Keratinocyte (primary cell): ENCODE measurements around the gene FMNL3. TPM values are rescaled to one million over a fixed set of nuclear protein-coding genes. Genes with fewer than 3 reads are reported as not detected.

Experiments
- DNase-seq: peaks from one replicate; pipeline ENCODE4 v3.0.0-alpha.2; 2011; ENCODE audit warnings: low read depth, missing footprints, low spot score
- FAIRE-seq: peaks from 2 replicates; lab custom pipeline; 2011; peaks lifted over from hg19 to GRCh38; lab: Jason Lieb, UNC
- H2AFZ ChIP-seq: 2 replicates; pipeline ENCODE4 v1.6.0; 2012; ENCODE audit warnings: low read length, control low read depth, inconsistent platforms; ENCODE audit not compliant: control insufficient read depth
- H3K27ac ChIP-seq: 2 replicates; pipeline ENCODE4 v1.5.1; 2011; ENCODE audit warnings: low read length; ENCODE audit not compliant: control insufficient read depth, insufficient read depth
- H3K27me3 ChIP-seq: 3 replicates; pipeline ENCODE4 v1.6.0; 2011; ENCODE audit warnings: low read length; ENCODE audit not compliant: control insufficient read depth, insufficient read depth; ENCODE audit errors: extremely low read depth
- H3K36me3 ChIP-seq, 2 experiments: 2 replicates in 1 of 2; 3 replicates in 1 of 2; pipeline ENCODE4 v1.5.1; 2011; ENCODE audit warnings: low read length in 2 of 2, mild to moderate bottlenecking in 1 of 2; ENCODE audit not compliant: control insufficient read depth in 2 of 2, insufficient read depth in 2 of 2; ENCODE audit errors: extremely low read depth in 1 of 2
- H3K4me1 ChIP-seq: 3 replicates; pipeline ENCODE4 v1.5.1; 2011; ENCODE audit warnings: low read length; ENCODE audit not compliant: control insufficient read depth, insufficient read depth; ENCODE audit errors: extremely low read depth
- H3K4me2 ChIP-seq: 3 replicates; pipeline ENCODE4 v1.6.0; 2011; ENCODE audit warnings: low read depth, low read length; ENCODE audit not compliant: control insufficient read depth, insufficient read depth; ENCODE audit errors: extremely low read depth
- H3K4me3 ChIP-seq, 3 experiments: fragments of 200-600 bp in 1 of 3; sonication (generic) in 1 of 3; 2 replicates in 2 of 3; 3 replicates in 1 of 3; pipeline ENCODE4 v1.5.1; 2011 to 2016; ENCODE audit warnings: low read length in 3 of 3, mild to moderate bottlenecking in 3 of 3, control low read depth in 2 of 3, inconsistent platforms in 1 of 3, low read depth in 1 of 3, mixed read lengths in 1 of 3, mixed run types in 1 of 3, moderate library complexity in 1 of 3; ENCODE audit not compliant: control insufficient read depth in 2 of 3, insufficient read depth in 2 of 3; ENCODE audit errors: extremely low read depth in 1 of 3
- H3K79me2 ChIP-seq: 2 replicates; pipeline ENCODE4 v1.6.0; 2012; ENCODE audit warnings: low read length; ENCODE audit not compliant: control insufficient read depth, insufficient read depth
- H3K9ac ChIP-seq: 3 replicates; pipeline ENCODE4 v1.6.0; 2011; ENCODE audit warnings: low read length; ENCODE audit not compliant: control insufficient read depth, insufficient read depth; ENCODE audit errors: extremely low read depth
- H3K9me1 ChIP-seq: 3 replicates; pipeline ENCODE4 v1.6.0; 2011; ENCODE audit warnings: low read length; ENCODE audit not compliant: control insufficient read depth, insufficient read depth; ENCODE audit errors: extremely low read depth
- H3K9me3 ChIP-seq: 2 replicates; pipeline ENCODE4 v1.5.1; 2012; ENCODE audit warnings: low read depth, low read length; ENCODE audit not compliant: control insufficient read depth
- H4K20me1 ChIP-seq: 3 replicates; pipeline ENCODE4 v1.6.0; 2011; ENCODE audit warnings: low read length; ENCODE audit not compliant: control insufficient read depth, insufficient read depth; ENCODE audit errors: extremely low read depth
- CTCF ChIP-seq, 3 experiments: IDR thresholded peaks in 1 of 3; conservative IDR thresholded peaks in 1 of 3; optimal IDR thresholded peaks in 1 of 3; 2 replicates in 2 of 3; 3 replicates in 1 of 3; pipeline versions ENCODE3 to v1.5.1; 2011; ENCODE audit warnings: low read length in 3 of 3, mild to moderate bottlenecking in 3 of 3, moderate library complexity in 2 of 3, control low read depth in 1 of 3, inconsistent platforms in 1 of 3; ENCODE audit not compliant: insufficient read depth in 2 of 3; ENCODE audit errors: extremely low read depth in 1 of 3
- EZH2 ChIP-seq: IDR thresholded peaks from one replicate; pipeline ENCODE4 v1.6.1; 2012; ENCODE audit warnings: inconsistent platforms, mild to moderate bottlenecking, low read length, moderate library complexity
- dilution Hi-C: fragments of 300-500 bp; cut with MboI; formaldehyde crosslinking; loops from one replicate; pipeline ENCODE4 v1.7.0; 2020; ENCODE audit warnings: low sequenced_read_pairs; ENCODE audit not compliant: extremely low pct_ligation_motif_present
- polyA plus RNA-seq, 5 experiments: library from polyadenylated mRNA; depleted of rRNA in 3 of 5; stranded (reverse) in 3 of 5; stranded (forward) in 1 of 5; unstranded in 1 of 5; fragments of >200 nt; gene quantifications; 1 replicate in 1 of 5; 2 replicates in 3 of 5; 3 replicates in 1 of 5; pipeline versions ENCODE4 v1.2.1 to v1.2.3, GENCODE V29; 2011 to 2012; ENCODE audit warnings: missing spikeins in 2 of 5, low read depth in 1 of 5, low replicate concordance in 1 of 5

Gene FMNL3
- polyA plus RNA-seq, 1 donor (not counting 4 experiments of a cell fraction or from before 2014, with no cell fraction given), result 1.1 TPM

GRCh38 chr12:49683599-49684309, 23.5 kb downstream of the FMNL3 start:
- no peaks in the 10 kb centered on the region for H3K79me2 ChIP-seq

GRCh38 chr12:49680075-49680474, 27.1 kb downstream of the FMNL3 start:
- no peaks in the 10 kb centered on the region for H3K79me2 ChIP-seq
- H3K36me3 ChIP-seq, result no peaks in the 10 kb centered on the region
- no peak for DNase-seq
- no peaks in the 10 kb centered on the region for H3K9me3 ChIP-seq
- H3K27ac ChIP-seq, result no peak overlapping the region
- TF ChIP-seq CTCF (optimal IDR thresholded peaks at IDR 0.05 in 1 of 3, IDR thresholded peaks at IDR 0.05 in 1 of 3, conservative IDR thresholded peaks at IDR 0.05 in 1 of 3; ENCODE audit: extremely low read depth in 1 of 3, insufficient read depth in 2 of 3, low read length in 3 of 3) (no peak), EZH2 (no peak)
- no peak overlapping the region for H3K9ac ChIP-seq
- peaks cover 8% of the 10 kb centered on the region for H3K27me3 ChIP-seq
- H2AFZ ChIP-seq, result no peak overlapping the region
- H3K4me2 ChIP-seq, result no peak overlapping the region
- FAIRE-seq, result no peak
- H3K9me1 ChIP-seq, result no peaks in the 10 kb centered on the region
- no peak overlapping the region for H3K4me3 ChIP-seq
- dilution Hi-C loops, result no loop called here
- H3K4me1 ChIP-seq, result no peaks in the 10 kb centered on the region
- no peaks in the 10 kb centered on the region for H4K20me1 ChIP-seq

More at GRCh38 chr12:49683599-49684309, 23.5 kb downstream of the FMNL3 start:
- Histone ChIP-seq H3K27ac (no peak overlapping the region), H4K20me1 (no peaks in the 10 kb centered on the region), H3K9me3 (no peaks in the 10 kb centered on the region), H3K9me1 (no peaks in the 10 kb centered on the region), H3K4me3 (no peak overlapping the region), H3K36me3 (no peaks in the 10 kb centered on the region), H3K4me2 (no peak overlapping the region), H3K27me3 (peaks cover 3% of the 10 kb centered on the region), H2AFZ (no peak overlapping the region), H3K4me1 (no peaks in the 10 kb centered on the region), H3K9ac (no peak overlapping the region)
- dilution Hi-C loops, result no loop called here
- TF ChIP-seq EZH2 (no peak), CTCF (optimal IDR thresholded peaks at IDR 0.05 in 1 of 3, IDR thresholded peaks at IDR 0.05 in 1 of 3, conservative IDR thresholded peaks at IDR 0.05 in 1 of 3; ENCODE audit: extremely low read depth in 1 of 3, insufficient read depth in 2 of 3, low read length in 3 of 3) (no peak)
- no peak for FAIRE-seq
- DNase-seq, result no peak
